T-helper 2 cell (primary cell): ENCODE results near the gene USP2.

Experiments
- DNase-seq, 5 experiments: peaks; one replicate each; pipeline versions ENCODE4 v3.0.0 to v3.0.0-alpha.2; 2012 to 2022
- total RNA-seq, 2 donors: gene quantifications; one replicate each; lab custom pipeline; 2026; lab: John Stamatoyannopoulos, UW

The USP2 gene, protein sequence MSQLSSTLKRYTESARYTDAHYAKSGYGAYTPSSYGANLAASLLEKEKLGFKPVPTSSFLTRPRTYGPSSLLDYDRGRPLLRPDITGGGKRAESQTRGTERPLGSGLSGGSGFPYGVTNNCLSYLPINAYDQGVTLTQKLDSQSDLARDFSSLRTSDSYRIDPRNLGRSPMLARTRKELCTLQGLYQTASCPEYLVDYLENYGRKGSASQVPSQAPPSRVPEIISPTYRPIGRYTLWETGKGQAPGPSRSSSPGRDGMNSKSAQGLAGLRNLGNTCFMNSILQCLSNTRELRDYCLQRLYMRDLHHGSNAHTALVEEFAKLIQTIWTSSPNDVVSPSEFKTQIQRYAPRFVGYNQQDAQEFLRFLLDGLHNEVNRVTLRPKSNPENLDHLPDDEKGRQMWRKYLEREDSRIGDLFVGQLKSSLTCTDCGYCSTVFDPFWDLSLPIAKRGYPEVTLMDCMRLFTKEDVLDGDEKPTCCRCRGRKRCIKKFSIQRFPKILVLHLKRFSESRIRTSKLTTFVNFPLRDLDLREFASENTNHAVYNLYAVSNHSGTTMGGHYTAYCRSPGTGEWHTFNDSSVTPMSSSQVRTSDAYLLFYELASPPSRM
- 1.4 to 6.5 reads per million in 2 donors for total RNA-seq

DNA sequence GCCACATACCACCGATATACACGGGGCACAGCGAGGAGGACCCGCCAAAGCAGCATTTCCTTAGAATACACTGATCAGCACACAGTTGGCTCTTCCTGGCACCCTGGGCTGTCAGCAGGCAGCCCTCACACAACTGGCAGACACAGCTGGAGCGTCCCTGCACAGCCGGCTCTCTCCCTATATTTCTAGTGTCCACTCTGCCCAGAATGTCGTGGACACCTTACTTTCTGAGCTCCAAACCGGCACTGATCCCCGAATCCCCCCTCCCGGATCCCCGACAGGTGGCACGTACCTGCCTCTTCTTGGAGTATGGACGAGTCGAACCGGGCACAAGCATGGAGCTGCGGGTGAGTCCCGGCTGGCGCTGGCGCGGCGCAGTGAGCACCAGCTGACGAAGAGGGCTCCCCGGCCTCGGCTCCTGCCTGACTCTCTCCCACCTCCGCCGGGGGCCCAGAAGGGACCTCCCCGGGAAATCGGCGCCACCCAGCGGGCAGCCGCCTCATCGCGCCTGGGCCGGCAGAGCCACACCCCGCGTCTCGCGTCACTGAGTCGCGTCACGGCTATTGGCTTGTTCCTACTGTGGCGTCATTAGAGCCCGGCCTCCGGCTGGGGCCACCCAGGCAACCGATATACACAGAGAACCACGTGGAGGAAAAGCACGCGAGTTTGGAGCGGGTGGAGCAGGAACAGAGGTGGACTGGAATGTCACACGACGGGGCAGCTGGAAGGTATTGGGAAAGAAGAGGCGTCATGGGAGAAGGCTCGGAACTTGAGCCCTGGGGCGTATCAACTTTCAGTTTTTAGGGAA, at the start of gene USP2:
TSS of gene USP2 (minus strand) at position 510 of the 808 bp plus-strand sequence. CDS start 8,210 bp downstream, outside the sequence.
- peak; percentile 92 to 97 (median 96) for DNase-seq

DNA sequence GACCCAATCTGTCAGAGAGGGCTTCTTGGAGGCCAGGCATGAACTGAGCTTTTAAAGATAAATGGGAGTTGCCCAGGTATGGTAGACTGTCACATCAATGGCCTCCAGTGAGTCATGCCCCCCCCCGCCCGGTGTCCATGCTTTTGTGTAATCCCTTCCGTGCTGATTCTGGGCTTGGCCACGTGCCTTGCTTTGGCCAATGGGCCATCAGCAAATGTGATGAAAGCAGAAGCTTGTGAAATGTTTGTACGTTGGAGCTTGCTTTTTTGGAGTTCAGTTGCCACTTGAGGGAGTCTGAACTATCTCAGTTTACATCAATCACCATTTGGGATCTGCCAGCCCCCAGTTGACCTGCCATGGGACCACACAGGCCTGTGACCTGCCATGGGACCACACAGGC, 45.8 kb upstream of the USP2 start:
- no peak for DNase-seq

DNA sequence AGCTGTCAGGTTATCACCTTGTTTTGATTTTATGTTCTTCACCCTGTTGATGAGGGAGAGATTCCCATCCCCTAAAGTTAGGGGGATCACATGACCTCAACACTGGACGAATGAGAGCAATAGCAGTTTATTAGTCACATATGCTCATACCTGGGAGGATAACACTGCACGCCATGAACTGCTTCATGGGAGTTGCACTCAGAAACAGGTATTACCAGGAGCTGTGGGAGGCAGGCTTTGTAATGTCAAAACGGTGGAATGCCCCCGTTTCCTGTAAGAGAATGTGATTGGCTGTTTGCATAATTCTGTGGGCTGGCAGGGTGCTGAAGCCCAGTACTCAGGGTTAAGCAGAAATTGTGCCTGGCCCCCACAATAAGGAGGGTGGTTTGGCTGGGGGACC, 44.7 kb upstream of the USP2 start:
- DNase-seq: no peak

DNA sequence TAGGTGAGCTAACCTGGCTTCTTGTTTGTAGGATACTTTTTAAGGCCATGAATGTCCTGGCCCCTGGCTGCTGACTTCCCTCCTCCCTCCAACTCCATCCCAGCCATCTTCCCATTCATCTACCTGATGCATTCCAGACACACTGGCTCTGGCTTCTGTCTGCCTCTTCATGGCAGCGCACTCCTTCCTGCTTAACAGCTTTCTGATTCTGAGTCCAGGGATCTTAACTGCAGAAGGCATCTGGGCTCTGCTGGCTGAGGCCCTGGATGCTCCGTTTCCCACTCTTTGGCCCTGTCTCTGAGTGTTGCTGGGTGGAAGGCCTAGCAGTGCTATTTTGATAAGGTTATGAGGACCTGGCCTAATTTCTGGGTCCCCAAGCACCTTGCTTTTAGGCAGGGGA, 43.3 kb upstream of the USP2 start:
- no peak for DNase-seq

DNA sequence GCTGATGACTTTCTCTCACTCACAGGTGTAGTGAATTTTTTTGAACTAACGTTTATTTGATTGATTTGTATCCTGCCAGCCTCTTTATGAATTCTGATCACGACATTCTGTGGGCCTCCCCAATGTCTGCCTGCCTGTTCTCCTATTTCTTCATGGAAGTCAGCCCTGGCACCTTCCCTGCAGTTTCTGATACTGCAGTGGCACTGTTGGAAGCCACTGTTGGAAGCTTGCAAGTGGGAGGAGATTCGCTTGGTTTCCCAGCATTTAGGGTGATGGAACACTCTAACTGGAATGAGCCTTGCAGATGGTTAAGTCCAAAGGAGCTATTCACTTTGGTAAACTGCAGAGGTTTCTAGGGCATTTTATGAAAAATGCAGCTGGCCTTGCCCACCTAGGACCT, 42.8 kb upstream of the USP2 start:
- no peak for DNase-seq

DNA sequence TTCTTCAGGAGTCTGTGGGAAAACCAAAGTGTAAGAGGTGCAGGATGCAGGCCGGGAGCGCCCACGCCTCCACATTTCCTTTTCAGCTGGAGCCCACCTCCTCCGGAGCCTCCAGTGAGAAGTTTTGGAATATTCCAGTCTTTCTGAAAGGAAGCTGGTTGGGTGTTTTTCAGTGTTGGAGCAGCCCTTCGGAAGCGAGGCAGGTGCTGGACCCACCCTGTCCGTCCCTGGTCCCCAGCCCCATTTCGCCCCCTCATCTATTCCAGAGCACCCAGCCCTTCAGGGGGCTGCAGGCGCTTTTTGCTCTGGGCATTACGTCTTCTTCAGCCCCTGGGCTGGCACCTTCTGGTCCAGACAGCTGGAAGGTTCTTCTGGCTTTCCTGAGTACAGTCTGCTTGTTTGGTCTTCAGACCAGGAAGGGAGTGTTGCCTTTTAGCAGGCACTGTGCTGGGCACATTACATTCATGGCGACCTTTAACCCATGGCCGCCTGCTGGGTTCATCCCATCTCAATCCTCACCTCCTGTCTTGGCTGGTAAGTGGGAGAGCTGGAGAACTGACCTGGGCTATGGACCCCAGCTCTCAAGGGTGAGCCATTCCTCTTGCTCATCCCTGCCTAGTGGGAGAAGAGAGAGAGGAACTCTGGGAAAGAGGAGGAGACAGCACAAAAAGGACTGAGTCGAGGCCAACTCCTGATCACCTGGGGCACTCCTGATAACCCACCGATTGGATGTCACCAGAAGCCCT, 42.2 kb upstream of the USP2 start:
- DNase-seq: no peak

DNA sequence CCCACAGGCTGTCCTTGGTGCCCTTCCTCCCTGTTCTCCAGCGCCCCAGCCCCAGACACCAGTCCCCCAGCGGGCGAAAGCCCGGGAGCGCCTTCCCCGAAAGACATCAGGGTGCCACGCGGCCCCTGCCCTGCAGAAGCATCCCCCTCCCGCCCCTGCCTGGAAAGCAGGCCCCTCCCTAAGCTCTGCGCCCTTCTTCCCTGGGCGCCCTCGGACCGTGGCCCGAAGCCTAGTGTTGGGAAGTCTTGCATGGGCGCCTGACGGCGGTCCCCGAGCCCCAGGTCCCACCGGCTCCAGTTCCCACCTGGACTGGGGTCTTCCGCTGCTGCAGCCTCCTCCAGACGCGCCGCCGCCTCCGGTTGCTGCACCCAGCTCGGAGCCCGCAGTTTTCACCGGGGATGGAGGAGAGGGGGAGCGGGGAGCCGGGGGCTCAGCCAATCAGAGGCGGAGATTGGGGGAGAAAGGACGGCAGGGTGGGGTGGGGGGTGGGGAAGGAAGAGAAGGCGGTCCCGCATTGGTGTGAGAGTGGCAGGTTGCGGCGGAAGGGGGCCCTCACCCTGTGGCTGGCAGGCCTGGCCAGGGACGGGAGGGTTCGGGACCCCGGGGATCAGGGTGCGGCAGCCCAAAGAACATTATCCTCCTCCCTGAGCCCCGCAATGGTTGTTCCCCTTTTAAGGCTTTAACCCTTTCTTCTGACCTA, 41.5 kb upstream of the USP2 start, which contains the start of gene THY1:
TSS of gene THY1 (minus strand) at position 364 of the 700 bp plus-strand sequence. CDS start 2,267 bp downstream, outside the sequence.
- no peak for DNase-seq

DNA sequence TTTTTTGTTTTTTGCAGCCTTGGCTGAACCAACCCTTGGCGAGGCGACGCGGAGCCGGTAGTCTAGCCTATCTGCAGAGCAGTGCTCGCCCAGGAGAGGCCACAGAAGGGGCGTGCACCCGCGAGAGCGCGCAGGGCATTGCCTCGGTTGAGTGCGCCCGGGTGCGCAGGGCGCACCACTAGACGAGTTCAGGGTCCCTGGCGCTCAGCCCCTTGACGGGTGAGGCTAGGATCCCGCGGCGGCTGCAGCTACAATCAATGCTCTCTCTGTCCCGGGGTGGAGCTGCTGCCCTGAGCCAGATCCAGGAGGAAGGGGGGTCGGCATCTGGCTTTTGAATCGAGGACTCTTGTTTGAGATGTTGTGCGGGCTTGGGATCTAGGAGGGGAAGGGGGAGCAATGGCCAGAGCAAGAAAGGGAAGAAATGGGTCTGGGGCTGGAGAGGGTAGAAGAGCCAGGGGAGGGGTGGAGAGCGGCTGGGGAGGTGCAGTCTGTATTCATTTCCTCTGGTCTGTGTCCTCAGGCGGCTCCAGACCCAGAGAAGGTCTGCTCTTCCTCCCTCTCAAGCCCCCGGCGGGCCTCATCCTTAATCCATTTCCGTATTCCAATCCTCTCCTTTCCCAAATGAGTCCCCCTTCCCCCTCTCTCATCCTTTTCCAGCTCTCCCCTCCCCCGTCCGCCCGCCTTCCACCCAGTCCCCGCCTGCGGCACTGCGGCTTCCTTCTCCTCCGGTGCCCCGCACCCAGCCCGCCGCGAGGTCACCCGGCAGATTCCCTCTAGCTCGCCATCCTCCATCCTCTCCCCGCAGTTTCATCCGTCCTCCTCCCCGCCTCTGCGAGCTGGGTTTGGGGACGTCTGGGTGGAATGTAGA, 40.7 kb upstream of the USP2 start:
- DNase-seq: peak in 1 of 5 experiments; percentile 42

DNA sequence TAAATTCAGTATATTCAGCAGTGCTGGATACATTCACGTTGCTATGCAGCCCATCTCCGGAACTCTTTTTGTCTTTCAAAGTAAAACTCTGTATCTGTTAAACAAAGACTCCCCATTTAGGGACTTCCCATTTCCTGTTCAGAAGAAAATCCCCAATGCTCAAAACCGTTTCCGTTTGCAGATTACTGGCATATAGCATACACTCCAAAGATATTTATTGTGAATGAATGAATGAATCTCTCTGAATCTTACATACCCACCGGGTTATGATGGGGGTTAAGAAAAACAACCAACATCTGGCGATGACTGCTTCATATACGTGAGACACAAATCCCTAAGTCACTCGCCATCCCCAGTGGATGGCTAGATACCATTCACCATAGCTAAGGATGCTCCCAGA, 39.9 kb upstream of the USP2 start:
- no peak for DNase-seq

DNA sequence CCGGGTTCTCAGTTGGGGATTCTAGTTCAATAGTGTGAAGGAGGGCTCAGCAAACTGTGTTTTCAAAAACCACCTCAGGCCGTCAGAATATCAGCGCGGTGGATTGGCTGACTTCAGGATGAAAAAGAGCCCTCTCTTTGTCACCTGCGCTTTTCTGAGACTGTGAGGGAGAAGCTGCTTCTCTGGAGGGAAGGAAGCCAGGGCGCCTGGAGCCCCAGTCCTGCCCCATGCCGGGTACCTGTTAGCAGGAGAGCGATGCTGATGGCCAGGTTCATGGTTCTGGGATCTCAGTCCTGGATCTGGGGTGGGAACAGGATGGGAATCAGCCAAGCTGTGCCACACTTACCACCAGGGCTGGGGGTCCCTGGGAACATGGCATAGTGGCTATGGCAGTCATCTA, 39.1 kb upstream of the USP2 start:
- no peak for DNase-seq

DNA sequence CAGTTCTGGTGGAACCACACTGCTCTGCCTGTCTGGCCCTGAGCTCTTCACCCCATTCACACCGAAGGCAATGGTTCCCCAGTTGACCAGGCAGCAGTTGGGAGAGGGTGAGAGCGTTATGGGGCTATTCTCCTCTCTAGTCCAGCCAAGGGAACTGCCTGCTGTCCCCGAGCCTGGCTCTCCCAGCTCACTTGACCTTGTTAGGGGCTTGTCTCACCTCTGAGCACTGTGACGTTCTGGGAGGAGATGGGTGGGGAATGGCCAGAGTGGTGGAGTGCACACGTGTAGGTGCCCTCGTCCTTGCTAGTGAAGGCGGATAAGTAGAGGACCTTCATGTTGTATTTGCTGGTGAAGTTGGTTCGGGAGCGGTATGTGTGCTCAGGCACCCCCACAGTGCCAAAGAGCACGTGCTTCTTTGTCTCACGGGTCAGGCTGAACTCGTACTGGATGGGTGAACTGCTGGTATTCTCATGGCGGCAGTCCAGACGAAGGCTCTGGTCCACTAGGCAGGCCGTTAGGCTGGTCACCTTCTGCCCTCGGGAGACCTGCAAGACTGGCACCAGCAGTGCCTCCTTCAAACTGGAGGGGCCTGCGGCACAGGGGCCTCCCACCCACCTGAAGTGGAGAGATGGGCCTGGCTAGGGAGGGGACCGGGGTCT, 38.5 kb upstream of the USP2 start:
- no peak for DNase-seq

DNA sequence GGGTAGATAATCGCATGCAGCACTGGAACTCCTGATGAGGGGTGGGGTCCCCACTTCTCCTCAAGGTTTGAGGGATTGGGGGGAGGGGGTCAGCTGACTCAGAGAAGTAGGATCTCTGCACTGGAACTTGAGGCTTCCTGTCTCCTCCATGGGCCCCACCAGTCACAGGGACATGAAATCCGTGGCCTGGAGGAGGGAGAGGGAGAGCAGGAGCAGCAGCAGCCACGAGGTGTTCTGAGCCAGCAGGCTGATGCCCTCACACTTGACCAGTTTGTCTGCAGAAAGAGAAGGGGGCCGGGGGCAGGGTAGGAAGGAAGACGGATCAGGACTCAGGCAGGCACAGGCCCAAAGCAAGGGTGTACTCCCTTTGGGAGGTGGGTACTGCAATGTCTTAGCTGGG, 37.8 kb upstream of the USP2 start:
- DNase-seq: no peak

DNA sequence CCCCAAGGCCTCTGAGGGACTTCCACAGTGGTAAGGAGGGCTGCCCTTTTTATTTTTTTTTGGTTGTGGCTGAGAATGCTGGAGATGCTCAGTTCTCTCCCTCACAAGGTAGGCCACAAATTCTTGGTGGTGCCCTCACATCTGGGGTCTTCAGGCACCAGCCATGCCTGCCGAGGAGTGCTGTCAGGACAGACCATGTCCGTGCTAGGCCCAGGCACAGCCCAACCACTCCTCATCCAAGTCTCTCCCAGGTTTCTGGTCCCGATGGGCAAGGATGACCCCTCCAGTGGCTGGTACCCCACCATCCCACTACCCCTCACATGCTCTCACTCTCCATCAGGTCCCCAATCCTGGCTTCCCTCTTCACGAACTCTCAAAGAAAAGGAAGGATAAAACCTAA, 37.3 kb upstream of the USP2 start:
- no peak for DNase-seq

DNA sequence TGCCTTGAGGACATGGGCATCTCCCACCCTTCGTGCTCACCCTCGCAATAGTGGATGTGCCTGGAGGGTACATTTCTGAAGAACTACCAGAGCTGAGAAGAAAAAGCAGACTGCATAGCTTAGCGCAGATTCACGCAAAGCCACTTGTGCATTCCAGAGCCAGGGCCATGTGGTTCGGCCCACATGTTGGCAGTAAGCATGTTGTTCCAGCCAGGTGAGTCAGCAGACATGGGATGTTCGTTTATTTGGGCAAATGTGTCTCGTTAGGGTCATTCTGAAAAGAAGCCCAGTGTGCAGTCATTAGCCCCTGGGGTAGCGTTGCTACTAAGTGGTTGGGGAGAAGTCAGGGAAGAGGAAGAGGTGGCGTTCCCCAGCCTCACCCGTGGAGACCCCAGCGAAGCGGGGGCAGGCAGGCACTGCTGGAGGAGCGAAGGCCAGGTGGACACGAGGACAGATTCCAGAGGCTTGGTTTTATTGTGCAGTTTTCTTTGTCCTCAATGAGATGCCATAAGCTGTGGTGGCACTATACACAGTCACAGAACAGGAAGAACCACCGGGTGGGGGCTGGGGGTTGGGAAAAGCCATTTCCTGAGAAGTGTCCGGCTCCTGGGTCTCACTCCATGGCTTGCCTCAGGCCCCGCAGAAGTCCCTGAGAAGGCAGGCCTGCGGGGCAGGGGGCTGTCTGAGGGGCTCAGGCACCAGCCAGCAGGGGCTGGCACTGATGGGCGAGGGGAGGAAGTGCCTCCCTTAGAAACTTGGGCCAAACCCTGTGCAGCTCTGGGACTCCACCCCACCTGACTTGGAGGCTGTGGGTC, 36.4 kb upstream of the USP2 start:
- DNase-seq: no peak

DNA sequence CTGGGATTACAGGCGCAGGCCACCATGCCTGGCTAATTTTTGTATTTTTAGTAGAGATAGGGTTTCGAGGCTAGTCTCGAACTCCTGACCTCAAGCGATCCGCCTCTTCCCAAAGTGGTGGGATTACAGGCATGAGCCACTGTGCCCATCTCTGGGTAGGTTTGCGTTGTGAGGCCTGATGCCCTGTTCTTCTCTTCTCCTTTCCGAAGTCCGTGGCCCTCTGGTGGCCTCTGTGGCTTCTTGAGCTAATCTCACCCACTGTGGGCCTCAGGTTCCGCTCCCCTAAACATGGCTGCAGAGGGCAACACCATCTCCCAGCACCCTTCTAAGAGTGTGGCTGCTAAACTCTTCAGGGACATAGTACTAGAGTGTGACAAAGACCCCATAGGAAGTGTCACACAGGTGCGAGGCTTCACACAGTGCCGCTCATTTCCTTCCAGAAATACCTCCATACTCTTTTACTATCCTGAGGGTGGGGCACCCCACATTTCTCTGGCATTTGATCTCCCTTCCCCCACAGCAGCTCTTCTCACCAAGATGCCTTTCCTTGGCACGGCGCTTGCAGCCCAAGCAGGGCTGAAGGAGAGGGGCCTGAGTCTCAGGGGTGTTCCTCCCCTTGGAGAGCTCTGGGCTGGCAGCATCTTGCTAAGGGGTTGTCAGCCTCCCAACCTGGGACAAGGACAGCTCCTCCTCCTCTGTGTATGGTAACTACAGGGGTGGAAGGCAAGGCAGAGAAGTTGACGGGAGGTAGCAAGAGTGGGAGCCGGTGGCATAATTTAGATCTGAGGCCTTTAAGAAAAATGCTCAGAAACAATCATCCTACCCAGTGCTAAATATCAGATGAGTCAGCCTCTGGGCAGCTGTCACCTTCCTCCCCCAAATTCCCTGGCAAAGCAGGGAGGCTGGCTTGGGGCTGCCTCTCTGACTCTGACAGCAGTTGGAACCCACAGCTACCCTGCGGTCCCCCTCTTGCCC, 35.4 kb upstream of the USP2 start:
- no peak for DNase-seq

DNA sequence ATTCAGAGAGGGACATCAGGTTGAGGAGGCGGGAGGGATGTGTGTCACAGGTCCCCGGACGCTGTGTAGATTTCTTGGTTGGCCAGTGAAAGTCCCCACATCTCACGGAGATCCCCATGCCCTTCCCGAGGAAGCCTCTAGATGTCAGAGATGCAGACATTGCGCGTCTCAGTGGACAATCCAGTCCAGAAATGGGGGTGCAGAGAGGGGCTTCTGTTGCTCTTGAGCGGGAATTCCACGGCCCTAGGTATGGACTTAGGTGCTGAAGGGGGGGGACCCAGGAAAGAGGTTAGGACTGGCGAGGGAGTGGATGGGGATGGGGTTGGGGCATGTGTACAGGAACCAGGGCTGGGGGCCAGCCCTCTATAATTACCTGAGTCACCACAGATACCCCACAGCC, 34.5 kb upstream of the USP2 start:
- no peak for DNase-seq

DNA sequence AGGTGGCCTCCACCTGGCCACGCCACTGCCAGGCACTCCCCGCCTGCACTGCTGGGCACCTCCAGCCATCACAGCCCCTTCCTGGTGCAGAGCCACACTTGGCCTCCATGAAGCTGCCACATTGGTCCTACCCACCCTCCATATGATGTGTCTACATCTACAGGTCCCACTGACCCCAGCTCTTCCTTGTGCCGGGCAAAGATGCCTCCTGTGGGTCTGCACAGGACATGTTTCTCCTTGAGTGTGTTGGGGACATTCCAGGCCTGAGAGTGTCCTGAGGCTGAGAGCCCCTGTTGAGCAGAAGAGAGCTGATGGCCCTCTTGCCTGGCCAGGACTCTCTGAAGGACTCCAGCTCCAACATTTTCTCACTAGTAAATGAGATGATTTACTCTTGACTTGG, 34.0 kb upstream of the USP2 start:
- DNase-seq: no peak

DNA sequence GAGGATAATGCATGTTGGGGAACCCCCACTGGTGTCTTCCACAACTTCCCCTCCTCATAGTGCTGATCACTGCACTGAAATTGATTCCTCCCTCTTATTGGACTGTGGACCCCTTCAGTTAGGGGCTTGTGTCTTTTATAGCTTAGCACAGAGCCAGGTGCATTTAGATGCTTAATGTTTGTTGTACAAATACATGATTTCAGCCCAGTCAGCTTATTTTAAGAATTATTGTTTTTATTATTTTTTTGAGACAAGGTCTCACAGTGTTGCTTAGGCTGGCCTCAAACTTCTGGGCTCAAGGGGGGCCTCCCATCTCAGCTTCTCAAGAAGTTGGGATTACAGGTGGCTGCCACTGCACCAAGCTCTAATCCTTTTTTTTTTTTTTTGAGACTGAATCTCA, 33.2 kb upstream of the USP2 start:
- DNase-seq: no peak
